ENCODE results near the gene ID4. TPM values are rescaled to one million over a fixed set of nuclear protein-coding genes. Genes with fewer than 3 reads are reported as not detected.

The ID4 gene
- total and polyA plus RNA-seq, 2 donors from 2014 or later, result 17.9 to 60.4 TPM

DNA sequence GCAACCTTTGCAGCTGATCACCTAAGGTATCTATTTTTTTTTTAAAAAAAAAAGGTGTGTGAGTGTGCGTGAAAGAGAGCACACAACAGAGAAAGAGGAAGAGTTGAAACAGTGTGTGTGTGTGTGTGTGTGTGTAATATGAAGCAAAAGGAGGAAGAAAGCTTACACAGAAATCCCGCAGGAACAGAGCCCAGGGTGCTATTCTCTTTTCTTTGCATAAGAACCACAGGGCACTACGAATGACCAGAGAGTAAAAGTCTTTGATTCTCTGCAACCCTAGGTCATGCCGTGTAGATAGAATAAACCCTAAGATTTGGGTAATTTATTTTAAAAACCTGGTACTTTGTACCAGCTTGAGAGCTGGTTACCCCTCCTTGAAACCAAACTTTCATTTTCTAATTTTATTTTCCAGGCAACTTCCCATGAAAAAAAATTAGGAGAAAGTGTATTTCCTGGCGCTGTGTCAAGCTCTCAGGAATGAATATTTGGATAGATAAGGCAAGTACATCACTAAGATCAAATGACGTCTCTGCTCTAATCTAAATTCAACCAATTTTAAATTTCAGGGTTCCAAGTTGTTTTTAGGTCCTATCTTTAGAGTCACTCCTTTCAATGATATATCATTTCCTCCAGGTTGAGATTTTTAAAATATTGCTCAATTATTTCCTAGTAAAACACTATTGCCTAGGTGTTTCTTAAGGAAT is 47.9 kb upstream of the ID4 start:
- intact Hi-C loops (cut with DNase I), result no loop called here
- Histone ChIP-seq H3K36me3 (ENCODE audit: control insufficient read depth in 2 of 3, insufficient read depth in 3 of 3, low read length in 3 of 3) (no peaks in the 10 kb centered on the region), H3K9me3 (ENCODE audit: control insufficient read depth in 2 of 3, insufficient read depth in 1 of 3, low read length in 3 of 3) (no peaks in the 10 kb centered on the region), H3K27ac (ENCODE audit: low read depth in 2 of 2, low read length in 2 of 2) (no peak overlapping the region), H3K9ac (ENCODE audit: low read length in 3 of 3) (no peak overlapping the region), H3K4me3 (ENCODE audit: low read length in 3 of 3) (no peak overlapping the region), H3K27me3 (ENCODE audit: control insufficient read depth, insufficient read depth, low read length) (no peaks in the 10 kb centered on the region), H3K4me1 (ENCODE audit: control insufficient read depth in 2 of 3, insufficient read depth in 2 of 3, low read depth in 1 of 3, low read length in 3 of 3) (no peaks in the 10 kb centered on the region)
- FAIRE-seq (no peak), DNase-seq (no peak)
- TF ChIP-seq, protein P1, sequence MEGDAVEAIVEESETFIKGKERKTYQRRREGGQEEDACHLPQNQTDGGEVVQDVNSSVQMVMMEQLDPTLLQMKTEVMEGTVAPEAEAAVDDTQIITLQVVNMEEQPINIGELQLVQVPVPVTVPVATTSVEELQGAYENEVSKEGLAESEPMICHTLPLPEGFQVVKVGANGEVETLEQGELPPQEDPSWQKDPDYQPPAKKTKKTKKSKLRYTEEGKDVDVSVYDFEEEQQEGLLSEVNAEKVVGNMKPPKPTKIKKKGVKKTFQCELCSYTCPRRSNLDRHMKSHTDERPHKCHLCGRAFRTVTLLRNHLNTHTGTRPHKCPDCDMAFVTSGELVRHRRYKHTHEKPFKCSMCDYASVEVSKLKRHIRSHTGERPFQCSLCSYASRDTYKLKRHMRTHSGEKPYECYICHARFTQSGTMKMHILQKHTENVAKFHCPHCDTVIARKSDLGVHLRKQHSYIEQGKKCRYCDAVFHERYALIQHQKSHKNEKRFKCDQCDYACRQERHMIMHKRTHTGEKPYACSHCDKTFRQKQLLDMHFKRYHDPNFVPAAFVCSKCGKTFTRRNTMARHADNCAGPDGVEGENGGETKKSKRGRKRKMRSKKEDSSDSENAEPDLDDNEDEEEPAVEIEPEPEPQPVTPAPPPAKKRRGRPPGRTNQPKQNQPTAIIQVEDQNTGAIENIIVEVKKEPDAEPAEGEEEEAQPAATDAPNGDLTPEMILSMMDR (IDR thresholded peaks at IDR 0.05; ENCODE audit: borderline replicate concordance, extremely low read depth, insufficient read depth), result no peak

- FAIRE-seq, result peak; percentile 6
- Histone ChIP-seq H3K4me3 (ENCODE audit: low read length in 3 of 3) (no peak overlapping the region), H3K9me3 (ENCODE audit: control insufficient read depth in 2 of 3, insufficient read depth in 1 of 3, low read length in 3 of 3) (no peaks in the 10 kb centered on the region), H3K27ac (ENCODE audit: low read depth in 2 of 2, low read length in 2 of 2) (no peak overlapping the region), H3K27me3 (ENCODE audit: control insufficient read depth, insufficient read depth, low read length) (no peaks in the 10 kb centered on the region), H3K36me3 (ENCODE audit: control insufficient read depth in 2 of 3, insufficient read depth in 3 of 3, low read length in 3 of 3) (no peaks in the 10 kb centered on the region), H3K9ac (ENCODE audit: low read length in 3 of 3) (no peak overlapping the region), H3K4me1 (ENCODE audit: control insufficient read depth in 2 of 3, insufficient read depth in 2 of 3, low read depth in 1 of 3, low read length in 3 of 3) (no peaks in the 10 kb centered on the region)
- no peak for DNase-seq
- TF ChIP-seq, protein P1 (IDR thresholded peaks at IDR 0.05; ENCODE audit: borderline replicate concordance, extremely low read depth, insufficient read depth), result no peak
- intact Hi-C loops (cut with DNase I), result no loop called here
Measured at GRCh38 chr6:19791267-19791666, 45.9 kb upstream of the ID4 start.

GRCh38 chr6:19795211-19795610 is 42.0 kb upstream of the ID4 start:
- Histone ChIP-seq H3K27ac (ENCODE audit: low read depth in 2 of 2, low read length in 2 of 2) (no peak overlapping the region), H3K4me1 (ENCODE audit: control insufficient read depth in 2 of 3, insufficient read depth in 2 of 3, low read depth in 1 of 3, low read length in 3 of 3) (no peaks in the 10 kb centered on the region), H3K9me3 (ENCODE audit: control insufficient read depth in 2 of 3, insufficient read depth in 1 of 3, low read length in 3 of 3) (peaks cover 0 to 8% (median 0%) of the 10 kb centered on the region in 3 donors), H3K36me3 (ENCODE audit: control insufficient read depth in 2 of 3, insufficient read depth in 3 of 3, low read length in 3 of 3) (no peaks in the 10 kb centered on the region), H3K9ac (ENCODE audit: low read length in 3 of 3) (no peak overlapping the region), H3K4me3 (ENCODE audit: low read length in 3 of 3) (no peak overlapping the region), H3K27me3 (ENCODE audit: control insufficient read depth, insufficient read depth, low read length) (no peaks in the 10 kb centered on the region)
- FAIRE-seq (no peak), DNase-seq (peak in 1 of 5 donors; percentile 12)
- TF ChIP-seq, protein P1 (IDR thresholded peaks at IDR 0.05; ENCODE audit: borderline replicate concordance, extremely low read depth, insufficient read depth), result no peak
- intact Hi-C loops (cut with DNase I), result no loop called here
